ENCODE results near the gene PTPRD.

DNA sequence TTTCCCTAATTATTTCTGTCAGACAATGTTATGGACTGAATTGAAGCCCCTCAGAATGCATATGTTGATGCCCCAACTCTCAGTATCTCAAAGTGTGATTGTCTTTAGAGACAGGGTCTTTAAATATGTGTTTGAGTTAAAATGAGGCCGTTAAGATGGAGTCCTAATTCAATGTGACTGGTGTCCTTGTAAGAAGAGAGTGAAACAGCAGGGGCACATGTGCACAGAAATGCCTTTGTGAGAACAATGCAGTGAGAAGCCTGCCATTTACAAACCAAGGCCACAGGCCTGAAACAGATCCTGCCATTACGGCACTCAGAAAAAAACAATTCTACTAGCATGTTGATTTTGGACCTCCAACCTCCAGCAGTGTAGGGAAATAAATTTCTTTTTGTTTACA lies 2330.3 kb downstream of the PTPRD start:
- TF ChIP-seq, protein P1, sequence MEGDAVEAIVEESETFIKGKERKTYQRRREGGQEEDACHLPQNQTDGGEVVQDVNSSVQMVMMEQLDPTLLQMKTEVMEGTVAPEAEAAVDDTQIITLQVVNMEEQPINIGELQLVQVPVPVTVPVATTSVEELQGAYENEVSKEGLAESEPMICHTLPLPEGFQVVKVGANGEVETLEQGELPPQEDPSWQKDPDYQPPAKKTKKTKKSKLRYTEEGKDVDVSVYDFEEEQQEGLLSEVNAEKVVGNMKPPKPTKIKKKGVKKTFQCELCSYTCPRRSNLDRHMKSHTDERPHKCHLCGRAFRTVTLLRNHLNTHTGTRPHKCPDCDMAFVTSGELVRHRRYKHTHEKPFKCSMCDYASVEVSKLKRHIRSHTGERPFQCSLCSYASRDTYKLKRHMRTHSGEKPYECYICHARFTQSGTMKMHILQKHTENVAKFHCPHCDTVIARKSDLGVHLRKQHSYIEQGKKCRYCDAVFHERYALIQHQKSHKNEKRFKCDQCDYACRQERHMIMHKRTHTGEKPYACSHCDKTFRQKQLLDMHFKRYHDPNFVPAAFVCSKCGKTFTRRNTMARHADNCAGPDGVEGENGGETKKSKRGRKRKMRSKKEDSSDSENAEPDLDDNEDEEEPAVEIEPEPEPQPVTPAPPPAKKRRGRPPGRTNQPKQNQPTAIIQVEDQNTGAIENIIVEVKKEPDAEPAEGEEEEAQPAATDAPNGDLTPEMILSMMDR (IDR thresholded peaks at IDR 0.05 in 2 of 3, conservative IDR thresholded peaks at IDR 0.05 in 1 of 3; ENCODE audit: borderline replicate concordance in 1 of 3, insufficient read depth in 1 of 3, low read depth in 2 of 3, low read length in 2 of 3), result no peak
- TF ChIP-seq SRF (IDR thresholded peaks at IDR 0.05; ENCODE audit: low read depth) (no peak), CBX3 (IDR thresholded peaks at IDR 0.05; ENCODE audit: low read depth) (no peak), POLR2AphosphoS5 (IDR thresholded peaks at IDR 0.05; ENCODE audit: low read depth, low read length) (no peak), JUND (IDR thresholded peaks at IDR 0.05) (no peak), EZH2phosphoT487 (IDR thresholded peaks at IDR 0.05; ENCODE audit: borderline replicate concordance) (no peak), EZH2 (IDR thresholded peaks at IDR 0.05) (no peak), POLR2A (IDR thresholded peaks at IDR 0.05; ENCODE audit: borderline replicate concordance, extremely low read depth, insufficient read depth, insufficient read length) (no peak), ZFX (IDR thresholded peaks at IDR 0.05) (no peak)
- TF ChIP-seq, protein P2, sequence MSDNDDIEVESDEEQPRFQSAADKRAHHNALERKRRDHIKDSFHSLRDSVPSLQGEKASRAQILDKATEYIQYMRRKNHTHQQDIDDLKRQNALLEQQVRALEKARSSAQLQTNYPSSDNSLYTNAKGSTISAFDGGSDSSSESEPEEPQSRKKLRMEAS (IDR thresholded peaks at IDR 0.05), result no peak
